CD4-positive, CD25-positive, alpha-beta regulatory T cell (primary cell): ENCODE results near the gene SNAPC1. TPM values are rescaled to one million over a fixed set of nuclear protein-coding genes. Genes with fewer than 3 reads are reported as not detected.
A peak's percentile ranks its signal among the peaks of the same experiment; 100 is the strongest.
"Not testable (repeated sequence)": the region's sequence is repeated elsewhere in the genome, so short reads cannot be mapped to it uniquely, and the experiment has no call there.

Experiments used
- ATAC-seq, 2 donors: fragments of 150-1000 bp; cut with Tn5 transposase; one replicate each; pipeline ENCODE4 v1.10.0; 2021; ENCODE audit warnings: low read depth in 2 of 2, moderate number of reproducible peaks in 2 of 2, moderate library complexity in 1 of 2
- DNase-seq, 3 donors: peaks; one replicate each; pipeline versions ENCODE4 v3.0.0 to v3.0.0-alpha.2; 2012 to 2022; ENCODE audit warnings: mixed read lengths in 1 of 3
- H3K27ac ChIP-seq: one replicate; pipeline ENCODE4 v1.7.0; 2013; ENCODE audit warnings: mild to moderate bottlenecking, low read length; ENCODE audit not compliant: insufficient read depth, poor library complexity, severe bottlenecking
- H3K27me3 ChIP-seq: one replicate; pipeline ENCODE4 v1.7.0; 2013; ENCODE audit warnings: low read length; ENCODE audit not compliant: control insufficient read depth, insufficient read depth
- H3K36me3 ChIP-seq: one replicate; pipeline ENCODE4 v1.7.0; 2013; ENCODE audit warnings: mild to moderate bottlenecking, low read length, moderate library complexity; ENCODE audit not compliant: control insufficient read depth, insufficient read depth
- H3K4me1 ChIP-seq: 2 replicates; pipeline ENCODE4 v1.7.0; 2013; ENCODE audit warnings: mild to moderate bottlenecking, low read length; ENCODE audit not compliant: insufficient read depth, control insufficient read depth, poor library complexity, severe bottlenecking
- H3K4me3 ChIP-seq: one replicate; pipeline ENCODE4 v1.7.0; 2013; ENCODE audit warnings: low read depth, mild to moderate bottlenecking, low read length, moderate library complexity
- H3K9me3 ChIP-seq, 2 experiments: 1 replicate in 1 of 2; 2 replicates in 1 of 2; pipeline ENCODE4 v1.7.0; 2013; ENCODE audit warnings: low read length in 2 of 2, mild to moderate bottlenecking in 1 of 2, moderate library complexity in 1 of 2; ENCODE audit not compliant: control insufficient read depth in 2 of 2
- H3K27ac Mint-ChIP-seq, 3 donors: one replicate each; pipeline ENCODE4 v1.8.0; 2020 to 2022; ENCODE audit warnings: mild to moderate bottlenecking in 3 of 3, mixed read lengths in 3 of 3, moderate library complexity in 2 of 3
- H3K27me3 Mint-ChIP-seq: one replicate; pipeline ENCODE4 v1.8.0; 2022; ENCODE audit warnings: mild to moderate bottlenecking, mixed read lengths
- H3K36me3 Mint-ChIP-seq: one replicate; pipeline ENCODE4 v1.8.0; 2020; ENCODE audit warnings: mixed read lengths
- H3K4me1 Mint-ChIP-seq, 4 donors: one replicate each; pipeline ENCODE4 v1.8.0; 2020 to 2022; ENCODE audit warnings: mixed read lengths in 4 of 4, mild to moderate bottlenecking in 1 of 4
- H3K4me3 Mint-ChIP-seq, 4 donors: one replicate each; pipeline ENCODE4 v1.8.0; 2020 to 2022; ENCODE audit warnings: mild to moderate bottlenecking in 4 of 4, mixed read lengths in 4 of 4, moderate library complexity in 3 of 4
- H3K9me3 Mint-ChIP-seq, 7 donors: one replicate each; pipeline ENCODE4 v1.8.0; 2020 to 2022; ENCODE audit warnings: mixed read lengths in 7 of 7, mild to moderate bottlenecking in 3 of 7, moderate library complexity in 2 of 7
- polyA plus RNA-seq, 4 donors: library from polyadenylated mRNA; unstranded; fragments of 300-500 nt; fragmentation: Illumina TruSeq; gene quantifications; one replicate each; pipeline ENCODE4 v1.2.3, GENCODE V29; 2021
- total RNA-seq: library from RNA; stranded (reverse); gene quantifications from one replicate; pipeline ENCODE4 v1.2.3, GENCODE V29; 2022

Gene SNAPC1
- total and polyA plus RNA-seq, 5 donors from 2014 or later, result 3.9 to 4.7 (median 4.2) TPM

DNA sequence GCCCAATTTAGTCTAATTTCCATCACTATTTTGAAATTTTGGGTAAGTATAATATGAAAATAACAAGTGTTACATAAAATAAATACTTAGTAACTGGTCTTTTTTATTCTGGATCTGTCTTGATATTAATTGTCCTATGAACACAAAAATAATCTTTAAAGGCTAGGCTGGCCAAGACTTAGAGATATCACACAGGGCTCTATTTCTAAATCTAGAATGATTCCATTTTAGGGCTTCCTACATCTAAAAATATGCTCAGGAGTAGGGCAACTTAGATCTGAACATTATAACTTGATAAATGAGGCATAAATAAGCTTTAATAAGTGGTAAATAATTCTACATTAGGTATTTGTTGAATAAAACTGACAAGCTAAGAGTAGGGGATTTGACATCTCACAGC is 23.1 kb upstream of the SNAPC1 start:
- H3K27ac Mint-ChIP-seq, result peak overlapping the region in 2 of 3 donors; percentile 14 to 44
- no peak overlapping the region for H3K4me3 Mint-ChIP-seq
- H3K9me3 ChIP-seq, result no peaks in the 10 kb centered on the region
- no peaks in the 10 kb centered on the region for H3K4me1 ChIP-seq
- peaks cover 25% of the 10 kb centered on the region for H3K36me3 Mint-ChIP-seq
- H3K27me3 ChIP-seq, result no peaks in the 10 kb centered on the region
- peaks cover 0 to 10% (median 1%) of the 10 kb centered on the region in 4 donors for H3K4me1 Mint-ChIP-seq
- no peaks in the 10 kb centered on the region for H3K27me3 Mint-ChIP-seq
- H3K36me3 ChIP-seq, result peaks cover 63% of the 10 kb centered on the region
- ATAC-seq, result no peak
- H3K4me3 ChIP-seq, result no peak overlapping the region
- no peak overlapping the region for H3K27ac ChIP-seq
- H3K9me3 Mint-ChIP-seq, result no peaks in the 10 kb centered on the region
- DNase-seq, result no peak

DNA sequence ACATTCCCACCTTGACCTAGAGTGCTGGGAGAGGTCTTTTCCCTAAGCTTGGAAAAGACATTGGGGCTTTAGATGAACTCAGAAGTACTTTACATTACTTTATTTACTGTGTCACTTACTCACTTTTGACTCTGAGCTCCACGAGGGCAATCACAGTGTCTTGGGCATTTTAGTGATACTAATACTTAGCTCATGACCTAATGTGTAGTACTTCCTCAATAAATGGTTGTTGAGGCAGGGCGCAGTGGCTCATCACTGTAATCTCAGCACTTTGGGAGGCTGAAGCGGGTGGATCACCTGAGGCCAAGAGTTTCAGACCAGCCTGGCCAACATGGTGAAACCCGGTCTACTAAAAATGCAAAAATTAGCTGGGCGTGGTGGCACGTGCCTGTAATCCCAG is 19.8 kb upstream of the SNAPC1 start:
- H3K9me3 Mint-ChIP-seq, result no peaks in the 10 kb centered on the region
- H3K4me1 Mint-ChIP-seq, result no peaks in the 10 kb centered on the region
- no peak overlapping the region for H3K27ac ChIP-seq
- H3K27me3 Mint-ChIP-seq, result no peaks in the 10 kb centered on the region
- H3K36me3 ChIP-seq, result peaks cover 49% of the 10 kb centered on the region
- H3K9me3 ChIP-seq, result no peaks in the 10 kb centered on the region
- peaks cover 29% of the 10 kb centered on the region for H3K36me3 Mint-ChIP-seq
- no peak for DNase-seq
- no peaks in the 10 kb centered on the region for H3K4me1 ChIP-seq
- no peak overlapping the region for H3K4me3 Mint-ChIP-seq
- H3K27me3 ChIP-seq, result no peaks in the 10 kb centered on the region
- ATAC-seq, result no peak
- H3K27ac Mint-ChIP-seq, result no peak overlapping the region
- H3K4me3 ChIP-seq, result no peak overlapping the region

DNA sequence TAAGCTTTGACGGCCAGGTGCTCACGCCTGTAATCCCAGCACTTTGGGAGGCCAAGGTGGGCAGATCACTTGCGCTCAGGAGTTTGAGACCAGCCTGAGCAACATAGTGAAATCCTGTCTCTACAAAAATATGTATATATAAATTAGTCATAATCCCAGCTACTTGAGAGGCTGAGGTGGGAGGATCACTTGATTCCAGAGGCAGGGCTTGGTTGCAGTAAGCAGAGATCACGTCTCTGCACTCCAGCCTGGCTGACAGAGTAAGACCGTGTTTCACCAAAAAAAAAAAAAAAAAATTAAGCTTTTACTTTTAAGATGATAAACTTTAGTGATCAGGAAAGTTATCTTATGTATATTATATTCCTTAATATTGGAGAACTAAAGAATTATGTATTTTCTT is 18.0 kb upstream of the SNAPC1 start:
- Histone ChIP-seq H3K4me3 (no peak overlapping the region), H3K36me3 (peaks cover 43% of the 10 kb centered on the region), H3K27ac (no peak overlapping the region), H3K4me1 (no peaks in the 10 kb centered on the region), H3K27me3 (no peaks in the 10 kb centered on the region), H3K9me3 (no peaks in the 10 kb centered on the region)
- ATAC-seq (no peak), DNase-seq (no peak)
- Mint-ChIP-seq H3K4me3 (no peak overlapping the region), H3K27ac (no peak overlapping the region), H3K36me3 (peaks cover 28% of the 10 kb centered on the region), H3K4me1 (peaks cover 0 to 6% (median 1%) of the 10 kb centered on the region in 4 donors), H3K9me3 (no peaks in the 10 kb centered on the region), H3K27me3 (no peaks in the 10 kb centered on the region)

DNA sequence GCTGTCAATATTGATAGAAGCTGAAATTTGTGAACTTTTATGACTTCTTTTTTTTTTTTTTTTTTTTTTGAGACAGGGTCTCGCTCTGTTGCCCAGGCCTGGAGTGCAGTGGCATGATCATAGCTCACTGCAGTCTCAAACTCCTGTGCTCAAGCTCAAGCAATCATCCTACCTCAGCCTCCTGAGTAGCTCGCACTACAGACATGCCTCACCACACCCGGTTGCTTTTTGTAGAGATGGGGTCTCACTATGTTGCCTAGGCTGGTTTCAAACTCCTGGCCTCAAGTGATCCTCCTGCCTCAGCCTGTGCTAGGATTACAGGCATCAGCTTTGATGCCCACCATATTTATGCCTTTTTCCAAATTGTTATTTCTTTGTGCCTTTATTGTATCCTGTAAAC is 15.9 kb upstream of the SNAPC1 start:
- H3K4me1 ChIP-seq, H3K9me3 Mint-ChIP-seq, ATAC-seq, H3K27ac ChIP-seq, H3K27me3 ChIP-seq, H3K4me3 ChIP-seq, H3K9me3 ChIP-seq, H3K27me3 Mint-ChIP-seq, DNase-seq: not testable (repeated sequence)
- Mint-ChIP-seq H3K4me1 (peaks cover 3 to 18% (median 9%) of the 10 kb centered on the region in 4 donors), H3K4me3 (peak overlapping the region in 1 of 4 donors; percentile 7), H3K27ac (peak overlapping the region in 1 of 3 donors; percentile 58), H3K36me3 (peaks cover 23% of the 10 kb centered on the region)
- peaks cover 35% of the 10 kb centered on the region for H3K36me3 ChIP-seq

DNA sequence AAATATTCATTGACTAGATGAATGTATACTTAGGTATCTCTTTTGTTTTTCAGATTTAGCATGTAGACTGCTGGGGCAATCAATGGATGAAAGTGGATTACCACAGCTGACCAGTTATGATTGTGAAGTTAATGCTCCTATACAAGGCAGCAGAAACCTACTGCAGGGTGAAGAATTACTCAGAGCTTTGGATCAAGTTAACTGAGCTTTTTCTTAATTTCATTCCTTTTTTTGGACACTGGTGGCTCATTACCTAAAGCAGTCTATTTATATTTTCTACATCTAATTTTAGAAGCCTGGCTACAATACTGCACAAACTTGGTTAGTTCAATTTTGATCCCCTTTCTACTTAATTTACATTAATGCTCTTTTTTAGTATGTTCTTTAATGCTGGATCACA is 15.3 kb upstream of the SNAPC1 start:
- Histone ChIP-seq H3K27ac (no peak overlapping the region), H3K9me3 (no peaks in the 10 kb centered on the region), H3K4me3 (no peak overlapping the region), H3K4me1 (peaks cover 9% of the 10 kb centered on the region), H3K36me3 (peaks cover 30% of the 10 kb centered on the region), H3K27me3 (no peaks in the 10 kb centered on the region)
- ATAC-seq, result no peak
- peak overlapping the region in 2 of 3 donors; percentile 55 to 58 for H3K27ac Mint-ChIP-seq
- peaks cover 6 to 18% (median 13%) of the 10 kb centered on the region in 4 donors for H3K4me1 Mint-ChIP-seq
- no peaks in the 10 kb centered on the region for H3K9me3 Mint-ChIP-seq
- H3K4me3 Mint-ChIP-seq, result peak overlapping the region in 1 of 4 donors; percentile 7
- peaks cover 23% of the 10 kb centered on the region for H3K36me3 Mint-ChIP-seq
- no peak for DNase-seq
- H3K27me3 Mint-ChIP-seq, result no peaks in the 10 kb centered on the region

DNA sequence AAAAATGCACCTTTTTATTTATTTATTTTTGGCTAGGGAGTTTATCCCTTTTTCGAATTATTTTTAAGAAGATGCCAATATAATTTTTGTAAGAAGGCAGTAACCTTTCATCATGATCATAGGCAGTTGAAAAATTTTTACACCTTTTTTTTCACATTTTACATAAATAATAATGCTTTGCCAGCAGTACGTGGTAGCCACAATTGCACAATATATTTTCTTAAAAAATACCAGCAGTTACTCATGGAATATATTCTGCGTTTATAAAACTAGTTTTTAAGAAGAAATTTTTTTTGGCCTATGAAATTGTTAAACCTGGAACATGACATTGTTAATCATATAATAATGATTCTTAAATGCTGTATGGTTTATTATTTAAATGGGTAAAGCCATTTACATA is 14.9 kb upstream of the SNAPC1 start:
- no peaks in the 10 kb centered on the region for H3K9me3 ChIP-seq
- Mint-ChIP-seq H3K27ac (peak overlapping the region in 1 of 3 donors; percentile 58), H3K9me3 (no peaks in the 10 kb centered on the region), H3K36me3 (peaks cover 23% of the 10 kb centered on the region), H3K27me3 (no peaks in the 10 kb centered on the region), H3K4me3 (no peak overlapping the region), H3K4me1 (peaks cover 6 to 18% (median 14%) of the 10 kb centered on the region in 4 donors)
- no peak overlapping the region for H3K4me3 ChIP-seq
- ATAC-seq (no peak), DNase-seq (no peak)
- H3K27me3 ChIP-seq, result no peaks in the 10 kb centered on the region
- peaks cover 9% of the 10 kb centered on the region for H3K4me1 ChIP-seq
- no peak overlapping the region for H3K27ac ChIP-seq
- peaks cover 29% of the 10 kb centered on the region for H3K36me3 ChIP-seq

DNA sequence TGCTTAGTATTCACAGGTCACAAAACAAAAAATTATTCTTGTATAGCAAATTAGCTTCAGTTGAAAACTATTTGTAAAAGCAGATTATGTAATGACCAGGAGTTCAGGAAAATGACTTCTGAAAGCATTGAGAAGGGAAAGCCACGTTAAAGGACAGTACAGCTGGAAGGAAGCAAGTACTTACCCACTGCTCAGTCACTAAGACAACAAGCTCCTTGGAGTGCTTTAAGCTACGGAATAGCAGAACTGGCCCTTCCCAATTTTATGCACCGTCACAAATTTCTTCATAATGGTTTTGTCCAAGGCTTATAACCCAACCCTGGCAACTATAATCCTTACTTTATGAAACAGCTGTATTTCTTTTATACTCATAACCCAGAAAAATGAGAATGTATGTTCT is 13.0 kb upstream of the SNAPC1 start:
- ATAC-seq (no peak), DNase-seq (no peak)
- Histone ChIP-seq H3K27ac (no peak overlapping the region), H3K27me3 (no peaks in the 10 kb centered on the region), H3K4me3 (no peak overlapping the region), H3K36me3 (peaks cover 22% of the 10 kb centered on the region), H3K9me3 (no peaks in the 10 kb centered on the region), H3K4me1 (peaks cover 9% of the 10 kb centered on the region)
- Mint-ChIP-seq H3K27ac (no peak overlapping the region), H3K9me3 (no peaks in the 10 kb centered on the region), H3K4me1 (peaks cover 6 to 18% (median 14%) of the 10 kb centered on the region in 4 donors), H3K36me3 (peaks cover 23% of the 10 kb centered on the region), H3K27me3 (peaks cover 3% of the 10 kb centered on the region), H3K4me3 (no peak overlapping the region)

DNA sequence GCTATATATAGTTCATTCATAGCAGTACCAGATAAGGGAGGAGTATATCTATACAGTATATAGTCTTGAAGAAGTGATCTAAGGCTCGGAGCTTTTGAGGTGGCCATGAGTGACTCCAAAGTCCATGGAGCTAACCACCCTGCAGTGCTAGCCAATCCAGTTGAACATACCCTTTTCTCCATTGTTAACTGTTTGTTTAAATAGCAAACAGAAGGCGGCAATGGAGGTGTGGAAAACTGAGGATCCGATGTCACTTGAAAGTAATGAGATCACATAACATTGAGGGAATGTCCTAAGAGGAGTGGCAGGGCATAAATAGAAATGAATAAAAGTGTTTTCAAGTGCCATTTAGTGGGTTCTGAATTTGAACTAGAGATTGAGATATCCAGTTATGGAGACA is 12.4 kb upstream of the SNAPC1 start:
- Histone ChIP-seq H3K27me3 (no peaks in the 10 kb centered on the region), H3K4me1 (peaks cover 9% of the 10 kb centered on the region), H3K9me3 (no peaks in the 10 kb centered on the region), H3K27ac (no peak overlapping the region), H3K4me3 (peak overlapping the region; percentile 84), H3K36me3 (peaks cover 16% of the 10 kb centered on the region)
- Mint-ChIP-seq H3K27ac (peak overlapping the region in 1 of 3 donors; percentile 82), H3K4me1 (peaks cover 6 to 18% (median 14%) of the 10 kb centered on the region in 4 donors), H3K36me3 (peaks cover 22% of the 10 kb centered on the region), H3K4me3 (peak overlapping the region; percentile 3 to 96 (median 88)), H3K9me3 (no peaks in the 10 kb centered on the region), H3K27me3 (peaks cover 9% of the 10 kb centered on the region)
- ATAC-seq (no peak), DNase-seq (no peak)
